HEK293T (cell line): Measurements from ENCODE around the gene CHST3.
"Not testable (repeated sequence)": the region's sequence is repeated elsewhere in the genome, so short reads cannot be mapped to it uniquely, and the experiment has no call there.

Source experiments
- CTCF ChIA-PET: fragments of 350-600 bp; formaldehyde crosslinking; extraction: SDS; loops from one replicate; lab custom pipeline; 2021; ENCODE audit warnings: antibody characterized with exemption, inconsistent platforms; lab: Yijun Ruan, JAX
- POLR2A ChIA-PET: fragments of 350-600 bp; formaldehyde crosslinking; extraction: SDS; loops from one replicate; lab custom pipeline; 2020; ENCODE audit warnings: antibody characterized with exemption, inconsistent platforms; lab: Yijun Ruan, JAX
- DNase-seq: peaks from one replicate; pipeline ENCODE4 v3.0.0; 2012; ENCODE audit warnings: mixed read lengths; ENCODE audit errors: extremely low spot score
- ARNT ChIP-seq: fragments of 450-650 bp; IDR thresholded peaks from 2 replicates; pipeline ENCODE4 v1.6.1; 2017; ENCODE audit warnings: mild to moderate bottlenecking
- BHLHE40 ChIP-seq: fragments of 450-650 bp; IDR thresholded peaks from 2 replicates; pipeline ENCODE4 v1.6.1; 2016; ENCODE audit warnings: mild to moderate bottlenecking, moderate library complexity, borderline replicate concordance
- CTBP1 ChIP-seq: fragments of 450-650 bp; IDR thresholded peaks from 2 replicates; pipeline ENCODE4 v1.6.1; 2016; ENCODE audit warnings: borderline replicate concordance
- ELF4 ChIP-seq: fragments of 450-650 bp; IDR thresholded peaks from 2 replicates; pipeline ENCODE4 v1.6.1; 2017; ENCODE audit warnings: antibody characterized with exemption
- FOXA1 ChIP-seq: fragments of 450-650 bp; IDR thresholded peaks from 2 replicates; pipeline ENCODE4 v1.6.1; 2016; ENCODE audit warnings: mild to moderate bottlenecking
- FOXK2 ChIP-seq: fragments of 450-650 bp; IDR thresholded peaks from 2 replicates; pipeline ENCODE4 v1.6.1; 2016; ENCODE audit warnings: mild to moderate bottlenecking
- FOXM1 ChIP-seq: fragments of 450-650 bp; IDR thresholded peaks from 2 replicates; pipeline ENCODE4 v1.6.1; 2017; ENCODE audit warnings: mild to moderate bottlenecking, borderline replicate concordance
- HDGF ChIP-seq: fragments of 450-650 bp; IDR thresholded peaks from 2 replicates; pipeline ENCODE4 v1.6.1; 2017; ENCODE audit warnings: antibody characterized with exemption, borderline replicate concordance
- L3MBTL2 ChIP-seq: fragments of 450-650 bp; conservative IDR thresholded peaks from 2 replicates; pipeline ENCODE4 v1.6.1; 2016; ENCODE audit warnings: mild to moderate bottlenecking
- LEF1 ChIP-seq: fragments of 450-650 bp; IDR thresholded peaks from 2 replicates; pipeline ENCODE4 v1.6.1; 2017; ENCODE audit warnings: mild to moderate bottlenecking, borderline replicate concordance
- NFRKB ChIP-seq: fragments of 450-650 bp; IDR thresholded peaks from 2 replicates; pipeline ENCODE4 v1.6.1; 2016; ENCODE audit warnings: mild to moderate bottlenecking, moderate library complexity
- SP1 ChIP-seq: fragments of 450-650 bp; IDR thresholded peaks from 2 replicates; pipeline ENCODE4 v1.6.1; 2017
- SUZ12 ChIP-seq: fragments of 450-650 bp; IDR thresholded peaks from 2 replicates; pipeline ENCODE4 v1.6.1; 2016; ENCODE audit warnings: mild to moderate bottlenecking
- TARDBP ChIP-seq: fragments of 450-650 bp; IDR thresholded peaks from 2 replicates; pipeline ENCODE4 v1.6.1; 2016
- ZNF384 ChIP-seq: fragments of 450-650 bp; IDR thresholded peaks from 2 replicates; pipeline ENCODE4 v1.6.1; 2016
- TF ChIP-seq, protein P1 (sequence below): fragments of 450-650 bp; IDR thresholded peaks from 2 replicates; pipeline ENCODE4 v1.6.1; 2016

CHST3 gene

GRCh38 chr10:71984809-71985388 is 20.7 kb downstream of the CHST3 start:
- no peak for DNase-seq
- POLR2A ChIA-PET, result no interaction called here
- CTCF ChIA-PET, result interaction anchor here (2.0 kb wide), 1 partner anchor 64 kb away, joined by 5 read pairs; no protein-coding TSS in a partner anchor
- TF ChIP-seq ZNF384 (no peak), L3MBTL2 (no peak), ARNT (no peak), SUZ12 (no peak), NFRKB (no peak), FOXM1 (no peak), BHLHE40 (no peak), SP1 (no peak), FOXA1 (no peak)
- TF ChIP-seq, protein P1, sequence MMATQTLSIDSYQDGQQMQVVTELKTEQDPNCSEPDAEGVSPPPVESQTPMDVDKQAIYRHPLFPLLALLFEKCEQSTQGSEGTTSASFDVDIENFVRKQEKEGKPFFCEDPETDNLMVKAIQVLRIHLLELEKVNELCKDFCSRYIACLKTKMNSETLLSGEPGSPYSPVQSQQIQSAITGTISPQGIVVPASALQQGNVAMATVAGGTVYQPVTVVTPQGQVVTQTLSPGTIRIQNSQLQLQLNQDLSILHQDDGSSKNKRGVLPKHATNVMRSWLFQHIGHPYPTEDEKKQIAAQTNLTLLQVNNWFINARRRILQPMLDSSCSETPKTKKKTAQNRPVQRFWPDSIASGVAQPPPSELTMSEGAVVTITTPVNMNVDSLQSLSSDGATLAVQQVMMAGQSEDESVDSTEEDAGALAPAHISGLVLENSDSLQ, result no peak

DNA sequence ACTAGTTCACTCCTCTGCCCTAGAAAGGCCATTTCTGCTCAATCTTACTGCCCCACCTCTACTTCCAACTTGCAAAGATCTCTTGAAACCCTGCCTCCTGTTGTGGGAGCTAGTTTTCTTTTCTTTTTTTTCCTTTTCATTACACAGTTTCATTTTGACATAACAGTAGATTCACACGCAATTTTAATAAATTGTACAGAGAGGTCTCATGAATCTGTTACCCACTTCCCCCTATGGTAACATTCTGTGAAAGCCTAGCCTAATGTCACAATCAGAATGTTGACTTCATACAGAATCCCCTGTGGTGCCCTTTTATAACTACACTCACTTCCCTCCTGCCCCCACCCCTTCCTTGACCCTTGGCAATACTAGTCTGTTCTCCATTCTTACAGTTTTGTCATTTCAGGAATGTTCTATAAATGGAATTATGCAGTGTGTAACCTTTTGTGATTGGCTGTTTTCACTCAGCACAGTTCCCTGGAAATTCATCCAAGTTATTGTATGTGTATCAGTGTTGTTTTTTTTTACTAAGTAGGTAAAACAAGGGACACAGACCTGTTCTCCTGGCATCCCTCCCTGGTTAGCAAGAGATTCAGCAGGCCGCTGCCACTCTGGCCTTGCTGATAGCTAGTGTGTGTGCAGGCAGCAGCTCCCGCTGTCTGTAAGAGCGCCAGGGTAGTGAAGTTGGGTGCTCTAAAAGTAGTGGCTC is 21.5 kb downstream of the CHST3 start:
- POLR2A ChIA-PET, result interaction anchor here (0.6 kb wide), 1 partner anchor 8 kb away, joined by 3 read pairs; no protein-coding TSS in a partner anchor
- CTCF ChIA-PET, result interaction anchor here (2.0 kb wide), 1 partner anchor 63 kb away, joined by 5 read pairs; no protein-coding TSS in a partner anchor
- no peak for TF ChIP-seq SUZ12
- no peak for TF ChIP-seq ARNT
- TF ChIP-seq, protein P1, result no peak
- TF ChIP-seq L3MBTL2, result no peak
- no peak for TF ChIP-seq HDGF
- no peak for TF ChIP-seq BHLHE40
- no peak for TF ChIP-seq FOXA1
- TF ChIP-seq FOXK2, result no peak
- TF ChIP-seq NFRKB, result no peak
- TF ChIP-seq ELF4, result no peak
- no peak for TF ChIP-seq LEF1
- TF ChIP-seq TARDBP, result no peak
- TF ChIP-seq ZNF384, result no peak
- TF ChIP-seq SP1, result no peak
- no peak for TF ChIP-seq FOXM1
- no peak for TF ChIP-seq CTBP1
- no peak for DNase-seq

- POLR2A ChIA-PET, DNase-seq: not testable (repeated sequence)
- CTCF ChIA-PET, result interaction anchor here (0.6 kb wide), 1 partner anchor 57 kb away, joined by 6 read pairs; no protein-coding TSS in a partner anchor
These were observed 24.7 kb downstream of the CHST3 start for GRCh38 chr10:71988895-71989294.

- POLR2A ChIA-PET, result no interaction called here
These were observed 25.7 kb downstream of the CHST3 start for GRCh38 chr10:71989661-71990454.

DNA sequence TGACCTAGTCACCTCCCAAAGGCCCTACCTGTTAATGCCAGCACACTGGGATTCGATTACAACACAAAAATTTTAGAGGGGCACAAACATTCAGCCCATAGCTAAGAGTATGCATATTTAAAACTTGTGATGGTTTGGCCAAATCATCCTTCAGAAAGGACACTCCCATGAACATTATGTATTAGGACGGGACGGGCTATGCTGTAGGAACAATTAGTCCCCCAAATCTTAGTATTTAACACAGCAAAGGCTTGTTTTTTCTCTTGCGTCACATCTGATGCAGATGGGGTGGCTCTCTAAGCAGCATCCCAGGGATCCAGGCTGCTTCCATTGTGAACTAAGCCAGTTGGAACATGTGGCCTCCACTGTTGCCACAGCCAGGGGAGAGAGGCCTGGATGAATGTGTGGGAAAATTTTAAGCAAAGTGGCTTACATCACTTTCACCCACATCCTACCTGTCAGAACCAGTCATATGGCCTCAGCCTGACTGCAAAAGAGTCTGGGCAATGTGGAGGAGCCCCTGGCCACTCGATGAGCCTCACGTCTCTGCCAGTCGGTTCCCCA is 26.6 kb downstream of the CHST3 start:
- no peak for TF ChIP-seq ARNT
- TF ChIP-seq FOXK2, result no peak
- TF ChIP-seq SUZ12, result no peak
- TF ChIP-seq ELF4, result no peak
- no peak for TF ChIP-seq LEF1
- TF ChIP-seq ZNF384, result no peak
- no peak for TF ChIP-seq FOXA1
- ChIA-PET POLR2A (no interaction called here), CTCF (no interaction called here)
- DNase-seq, result no peak

More at GRCh38 chr10:71989661-71990454, 25.7 kb downstream of the CHST3 start:
- DNase-seq, result no peak
- CTCF ChIA-PET, result no interaction called here
- no peak for TF ChIP-seq HDGF
- no peak for TF ChIP-seq FOXA1
- no peak for TF ChIP-seq BHLHE40
- TF ChIP-seq FOXM1, result no peak
- TF ChIP-seq NFRKB, result no peak
- no peak for TF ChIP-seq ELF4
- no peak for TF ChIP-seq CTBP1
- no peak for TF ChIP-seq ARNT
- TF ChIP-seq TARDBP, result no peak
- TF ChIP-seq LEF1, result no peak
- no peak for TF ChIP-seq ZNF384
- TF ChIP-seq FOXK2, result no peak
- TF ChIP-seq, protein P1, result no peak
- TF ChIP-seq L3MBTL2, result no peak
- no peak for TF ChIP-seq SP1
- TF ChIP-seq SUZ12, result no peak
